HG03175 (cell line): ENCODE results near the gene CACNA2D3.
"Not testable (repeated sequence)": the region's sequence is repeated elsewhere in the genome, so short reads cannot be mapped to it uniquely, and the experiment has no call there.

ENCODE experiments used
- ATAC-seq: cut with Tn5 transposase; IDR thresholded peaks from one replicate; pipeline ENCODE4 v1.9.1; 2021; ENCODE audit warnings: mild to moderate bottlenecking, moderate library complexity; ENCODE audit not compliant: unreplicated experiment

CACNA2D3 gene

DNA sequence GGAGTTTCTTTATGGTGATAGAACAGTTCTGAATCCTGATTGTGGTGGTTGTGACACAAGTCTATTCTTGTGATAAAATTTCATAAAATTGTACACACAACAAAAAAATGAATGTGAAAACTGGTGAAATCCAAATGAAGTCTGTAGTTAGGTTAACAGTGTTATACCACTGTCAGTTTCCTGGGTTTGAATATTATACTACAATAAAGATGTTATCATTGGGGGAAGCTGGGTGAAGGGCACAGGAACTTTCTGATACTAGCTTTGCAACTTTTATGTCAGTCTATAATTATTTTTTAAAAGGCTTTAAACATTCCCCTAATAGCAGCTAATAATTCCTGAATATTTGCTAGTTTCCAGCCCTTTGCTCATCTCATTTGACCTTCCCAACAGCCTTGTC is 485.7 kb downstream of the CACNA2D3 start:
- no peak for ATAC-seq

DNA sequence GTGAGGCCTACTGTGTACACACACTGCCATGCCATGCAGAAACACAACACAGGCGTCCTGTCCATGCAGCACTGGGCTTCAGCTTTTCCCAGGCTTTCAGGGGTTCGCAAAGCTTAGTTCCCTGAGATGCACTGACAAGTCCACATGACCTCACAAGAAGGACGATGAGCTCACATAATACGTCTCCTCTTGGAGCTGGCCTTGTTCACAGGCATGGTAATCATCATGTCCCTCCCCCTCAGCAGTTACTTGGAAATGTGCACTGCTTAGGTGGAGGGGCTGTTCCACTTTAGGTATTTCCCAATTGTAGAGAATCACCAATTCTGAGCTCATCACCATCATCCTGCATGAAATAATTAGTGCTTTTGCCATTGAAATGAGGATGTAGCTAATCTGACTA is 496.7 kb downstream of the CACNA2D3 start:
- no peak for ATAC-seq

DNA sequence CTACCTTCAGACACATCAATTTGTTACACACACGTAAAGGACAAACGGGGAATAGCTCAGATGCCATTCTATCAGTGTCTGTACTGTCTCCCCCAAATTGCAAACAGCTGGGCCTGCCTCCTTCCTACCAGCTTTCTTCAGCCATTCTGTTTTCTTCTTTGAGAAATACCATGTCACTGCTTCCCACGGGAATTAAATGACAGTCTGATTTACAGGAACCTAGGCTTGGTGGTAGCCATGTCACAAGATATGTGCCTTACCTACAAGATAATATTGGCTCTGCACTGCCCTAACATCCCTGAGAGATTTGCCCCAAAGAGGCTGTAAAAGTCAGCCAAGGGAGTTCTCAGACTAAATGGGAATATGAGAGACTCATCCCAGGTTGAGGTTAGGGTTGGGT is 497.2 kb downstream of the CACNA2D3 start:
- ATAC-seq = no peak

- no peak for ATAC-seq
Observed at GRCh38 chr3:54621184-54621583, 498.8 kb downstream of the CACNA2D3 start.

DNA sequence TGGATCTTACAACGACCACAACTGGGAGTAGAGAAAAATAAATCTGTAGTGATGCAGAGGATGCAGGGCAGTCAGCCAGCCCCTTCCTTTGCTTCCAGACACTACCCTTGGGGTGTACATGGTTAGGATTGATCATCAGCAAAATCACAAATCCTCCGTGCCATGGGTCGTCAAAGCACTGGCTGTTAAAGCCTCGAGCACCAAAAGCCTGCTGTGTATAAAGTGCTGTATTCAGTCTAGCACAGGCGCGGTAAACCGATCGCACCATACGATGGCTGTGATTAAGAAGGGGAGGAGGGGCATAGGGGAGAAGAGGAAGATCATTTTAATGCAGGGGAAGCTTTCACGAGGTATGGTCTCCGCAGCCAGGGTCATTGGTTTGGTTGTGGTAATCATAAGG is 500.3 kb downstream of the CACNA2D3 start:
- no peak for ATAC-seq

GRCh38 chr3:54625805-54626787 is 503.7 kb downstream of the CACNA2D3 start:
- ATAC-seq = no peak

DNA sequence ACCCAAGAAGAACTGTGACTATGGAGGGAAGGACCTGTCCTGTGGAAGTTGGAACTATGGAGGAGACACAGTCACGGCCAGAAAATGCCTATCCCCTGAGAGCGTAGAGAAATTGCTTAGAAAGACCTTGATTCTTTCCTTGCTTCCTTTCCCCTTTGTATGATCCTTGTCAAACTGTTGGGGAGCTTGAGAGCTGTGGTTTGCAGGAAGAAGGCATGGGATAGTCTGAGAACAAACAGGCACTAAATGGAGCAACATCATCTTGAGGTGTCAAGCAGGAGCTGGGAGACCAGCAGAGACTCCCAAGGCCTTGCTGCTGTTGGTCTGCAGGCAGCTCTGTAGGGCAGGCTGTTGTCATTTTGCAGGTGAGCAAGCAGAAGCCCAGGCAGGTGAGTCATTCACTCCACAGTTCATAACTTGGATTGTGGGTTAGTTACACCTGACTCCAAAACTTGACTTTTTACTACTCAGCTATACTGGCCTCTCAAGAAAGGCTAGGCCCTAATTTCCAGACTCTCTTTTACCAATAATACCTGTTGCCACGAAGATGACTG is 506.6 kb downstream of the CACNA2D3 start:
- no peak for ATAC-seq

GRCh38 chr3:54630101-54630623 is 507.8 kb downstream of the CACNA2D3 start:
- no peak for ATAC-seq

GRCh38 chr3:54631001-54631400 is 508.6 kb downstream of the CACNA2D3 start:
- ATAC-seq = not testable (repeated sequence)

DNA sequence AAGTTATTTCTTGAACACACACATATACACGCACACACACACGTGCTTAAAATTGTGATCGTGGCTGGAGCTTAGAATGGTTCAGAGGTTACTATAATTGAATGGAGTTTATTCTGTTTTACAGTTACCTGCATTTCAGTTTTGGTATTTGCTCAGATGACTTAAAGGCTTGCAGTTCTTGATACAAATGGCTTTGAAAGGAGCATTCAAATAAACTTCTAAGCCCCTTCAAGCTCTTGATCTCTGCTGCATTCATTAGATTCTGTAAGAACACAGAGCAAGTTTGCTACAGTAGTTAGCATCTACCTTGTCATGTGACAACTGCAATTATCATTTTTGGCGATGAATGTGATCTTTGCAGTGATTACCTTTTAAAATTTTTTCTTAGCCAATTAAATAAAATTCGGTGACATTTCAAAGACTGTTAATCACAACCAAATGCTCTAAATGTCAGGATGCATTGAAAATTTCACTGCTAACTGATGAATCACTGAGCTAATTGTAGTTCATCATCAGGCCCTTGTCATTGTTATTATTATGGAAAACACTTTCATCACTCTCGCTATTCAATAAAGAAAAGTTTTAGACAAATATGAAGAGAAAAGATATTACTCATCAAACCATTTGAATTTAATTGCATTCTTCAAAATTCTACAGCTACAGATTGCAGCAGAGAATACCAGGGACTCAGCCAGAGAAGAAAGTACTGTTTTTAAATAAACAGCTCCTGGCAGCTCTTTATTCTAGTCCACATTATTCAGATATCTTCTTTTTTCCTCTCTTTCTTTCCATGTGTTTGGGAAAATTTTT is 509.4 kb downstream of the CACNA2D3 start:
- ATAC-seq = no peak

DNA sequence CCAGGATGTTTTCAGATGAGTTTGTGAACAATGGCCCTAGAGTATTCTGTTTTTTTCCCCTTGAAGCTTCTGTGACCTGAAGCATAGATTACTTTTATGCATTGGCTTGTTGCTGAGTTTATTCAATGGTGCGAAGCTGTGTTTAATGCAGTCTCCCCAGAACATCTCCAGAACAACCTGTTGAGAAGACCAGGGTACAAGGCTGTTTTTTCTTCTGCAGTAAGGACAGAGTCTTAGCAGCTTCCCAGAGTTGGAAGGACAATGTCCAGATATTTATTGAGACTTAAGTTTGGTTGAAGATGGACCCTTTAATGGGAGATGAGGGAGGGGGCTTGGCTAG is 509.9 kb downstream of the CACNA2D3 start:
- ATAC-seq = no peak

DNA sequence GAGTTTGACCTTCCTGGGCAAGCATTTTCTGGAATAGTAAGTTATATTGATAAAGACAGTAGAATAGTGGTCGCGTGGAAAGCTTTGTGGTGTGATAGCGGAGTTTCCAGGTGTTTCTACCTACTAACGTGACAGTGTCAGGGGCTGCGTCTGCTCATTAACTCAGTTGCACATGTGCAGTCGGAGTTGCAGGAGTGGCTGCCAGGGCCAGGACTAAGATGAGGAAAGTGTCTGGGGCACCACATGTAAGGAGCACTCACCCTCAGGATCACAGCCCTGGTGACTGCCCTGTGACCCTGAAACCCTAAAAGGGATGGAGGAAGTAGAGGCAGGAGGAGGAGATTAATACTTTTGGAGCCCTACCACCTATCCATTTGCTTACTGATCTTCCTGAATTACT is 510.5 kb downstream of the CACNA2D3 start:
- ATAC-seq = no peak

GRCh38 chr3:54633444-54634121 is 511.2 kb downstream of the CACNA2D3 start:
- ATAC-seq = no peak

GRCh38 chr3:54634122-54634469 is 511.7 kb downstream of the CACNA2D3 start:
- ATAC-seq = no peak

- not testable (repeated sequence) for ATAC-seq
Observed at GRCh38 chr3:54639790-54640372, 517.5 kb downstream of the CACNA2D3 start.

- ATAC-seq = no peak
Observed at GRCh38 chr3:54641226-54642014, 519.1 kb downstream of the CACNA2D3 start.

DNA sequence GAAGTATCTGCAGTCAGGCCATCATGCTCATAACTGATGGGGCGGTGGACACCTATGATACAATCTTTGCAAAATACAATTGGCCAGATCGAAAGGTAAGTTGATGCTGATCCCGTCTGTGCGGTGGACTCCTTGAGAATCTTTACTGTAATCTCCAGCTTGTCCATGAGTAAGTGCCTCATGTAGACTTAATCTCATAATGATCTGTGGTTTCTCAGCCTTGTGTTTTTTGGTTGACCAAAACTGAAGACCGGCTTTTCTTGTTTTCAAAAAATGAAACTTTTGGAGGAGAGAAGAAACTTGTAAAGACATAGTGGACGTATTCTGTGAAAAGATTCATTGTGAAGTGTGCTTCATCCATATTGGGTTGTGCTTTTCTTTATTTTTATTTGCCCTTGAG is 519.8 kb downstream of the CACNA2D3 start:
- no peak for ATAC-seq

- ATAC-seq = no peak
Observed at GRCh38 chr3:54647721-54648120, 525.4 kb downstream of the CACNA2D3 start.

DNA sequence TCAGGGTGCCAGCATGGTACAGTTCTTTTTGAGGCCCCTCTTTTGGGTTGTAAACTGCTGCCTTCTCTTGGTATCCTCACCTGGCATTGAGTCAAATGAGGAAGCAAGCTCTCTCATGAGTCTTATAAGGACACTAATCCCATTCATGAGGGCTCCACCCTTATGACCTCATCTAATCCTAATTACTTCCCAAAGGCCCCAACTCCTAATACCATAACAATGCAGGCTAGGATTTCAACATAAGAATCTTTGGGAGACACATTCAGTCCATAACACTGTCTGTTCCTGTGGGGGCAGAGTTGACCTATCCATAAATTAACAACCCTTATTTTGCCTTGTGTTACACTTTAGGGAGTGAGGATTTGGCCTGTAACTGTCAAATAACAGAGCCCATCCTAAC is 527.2 kb downstream of the CACNA2D3 start:
- no peak for ATAC-seq
